EL (cell line): ENCODE measurements around the gene AKNAD1.
"Not testable (repeated sequence)": the region's sequence is repeated elsewhere in the genome, so short reads cannot be mapped to it uniquely, and the experiment has no call there.

Experiments
- DNase-seq: peaks from one replicate; pipeline ENCODE4 v3.0.0-alpha.2; 2016

AKNAD1 gene

DNA sequence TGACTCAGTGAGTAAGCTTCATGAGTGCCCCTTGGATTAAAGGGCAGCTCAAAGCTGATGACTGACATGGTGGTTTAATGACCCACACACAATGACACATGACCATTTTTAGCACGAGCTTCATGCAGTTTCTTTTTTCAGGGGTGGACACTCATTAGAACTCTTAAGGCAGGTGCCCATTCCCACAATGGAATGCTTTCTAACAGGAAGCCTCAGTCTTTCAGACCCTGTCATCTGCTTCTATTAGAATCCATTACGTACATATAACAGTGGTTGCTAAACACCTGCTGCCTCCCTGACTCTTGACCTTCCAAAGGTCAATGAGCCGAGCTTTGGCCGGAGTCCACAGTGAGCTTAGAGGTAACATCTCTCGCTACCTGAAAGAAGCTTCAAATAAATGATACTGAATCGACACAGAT, 27.4 kb downstream of the AKNAD1 start:
- peak; percentile 54 for DNase-seq

GRCh38 chr1:108828074-108828961, 28.6 kb downstream of the AKNAD1 start:
- DNase-seq = peak; percentile 88

DNA sequence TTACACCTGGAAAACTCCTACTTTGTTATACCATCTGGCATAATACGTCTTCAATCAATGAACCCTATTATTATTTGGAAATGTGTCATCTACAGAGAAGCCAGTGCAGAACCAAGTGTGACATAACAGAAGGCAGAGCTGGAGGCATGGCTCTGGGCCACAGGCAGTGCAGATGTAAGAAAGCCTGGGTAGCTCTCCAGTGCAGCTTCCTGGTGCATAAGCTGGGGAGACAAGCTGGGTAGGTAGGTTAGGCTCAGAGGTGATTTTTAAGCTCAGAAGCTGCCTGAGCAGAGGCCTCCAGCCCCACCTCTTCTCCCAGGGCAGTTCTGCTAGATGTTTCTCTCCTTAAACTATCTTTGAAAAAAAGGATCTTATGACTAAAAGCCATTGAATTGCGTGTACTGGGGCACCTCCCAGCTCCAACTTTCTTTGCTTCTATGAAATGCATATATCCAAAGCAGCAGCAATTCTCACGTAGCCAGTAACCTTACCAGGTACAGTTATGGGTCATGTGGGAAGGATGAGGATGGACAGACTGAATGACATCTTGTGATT, 30.7 kb downstream of the AKNAD1 start:
- DNase-seq = no peak

DNA sequence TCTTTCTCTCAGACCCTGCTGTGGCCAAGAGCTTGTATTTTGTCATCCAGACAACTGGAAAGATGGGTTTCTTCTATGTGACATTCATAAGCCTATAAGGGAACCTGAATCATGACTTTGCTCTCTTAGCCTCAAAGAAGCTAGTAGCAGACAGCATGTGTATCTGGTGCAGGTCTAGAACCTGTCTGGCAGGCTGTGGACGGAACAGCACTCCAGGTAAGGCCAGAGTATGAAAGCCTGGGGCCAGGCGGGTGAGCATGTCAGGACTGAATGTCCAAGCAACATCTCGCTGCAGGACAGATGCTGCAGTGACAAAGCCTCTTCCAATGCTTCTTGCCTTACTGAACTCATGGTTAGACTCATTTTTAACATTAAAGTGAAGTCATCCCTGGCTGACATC, 32.8 kb downstream of the AKNAD1 start:
- no peak for DNase-seq

DNA sequence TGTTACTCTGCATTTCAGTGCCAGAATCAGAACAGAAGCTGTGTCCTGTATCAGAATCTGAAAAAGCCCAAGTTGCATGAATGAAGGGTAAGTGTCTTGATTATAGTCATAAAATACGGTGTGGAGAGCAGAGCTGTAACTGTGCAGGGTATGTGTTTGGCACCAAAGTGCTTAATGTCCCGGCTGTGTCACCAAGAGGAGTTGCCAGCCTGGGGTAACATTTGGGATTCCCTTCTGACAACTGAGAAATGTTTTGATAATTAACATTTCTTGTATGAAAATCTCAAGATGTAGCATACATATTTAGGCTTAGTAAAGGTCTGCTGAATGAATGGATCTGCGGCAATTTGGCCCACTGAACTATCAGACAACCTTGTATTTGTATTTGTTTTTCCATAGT, 33.3 kb downstream of the AKNAD1 start:
- no peak for DNase-seq

DNA sequence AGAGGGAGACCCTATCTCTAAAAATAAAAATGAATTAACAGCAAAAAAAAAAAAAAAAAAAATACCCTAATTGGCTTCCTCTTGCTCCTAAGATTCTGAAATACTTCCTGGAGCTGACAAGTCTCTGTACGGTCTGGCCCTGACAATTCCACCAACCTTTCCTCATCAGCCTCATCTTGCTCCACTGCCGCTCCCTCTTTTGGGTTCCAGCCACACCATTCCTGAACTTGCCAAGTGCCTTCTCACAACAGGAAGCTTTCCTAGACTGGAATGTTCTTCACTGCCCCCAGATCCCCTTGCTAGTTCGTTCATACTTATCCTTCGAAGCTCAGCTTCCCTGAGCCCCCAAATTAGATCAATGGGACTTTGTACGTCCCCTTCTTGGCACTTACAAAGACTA, 37.0 kb downstream of the AKNAD1 start:
- DNase-seq = no peak

DNA sequence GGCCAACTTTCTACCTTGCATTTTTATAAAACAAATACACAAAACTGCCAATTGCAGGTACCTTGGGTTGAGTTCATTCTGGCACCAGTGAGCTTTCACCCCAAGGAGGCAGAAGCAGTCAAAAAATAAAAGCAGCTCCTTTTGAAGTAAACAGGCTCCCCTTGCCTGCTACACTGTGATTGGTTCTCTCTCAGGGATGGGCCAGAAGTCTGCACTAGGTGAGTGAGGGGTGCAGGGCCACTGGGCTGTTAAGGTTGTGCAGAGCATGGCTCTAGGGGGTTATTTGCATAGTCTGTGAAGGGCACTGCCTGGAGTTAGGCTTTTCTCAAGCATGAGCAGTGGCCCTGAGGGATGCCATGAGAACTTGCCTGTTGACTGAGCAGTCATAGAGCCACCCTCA, 39.1 kb downstream of the AKNAD1 start:
- no peak for DNase-seq

DNA sequence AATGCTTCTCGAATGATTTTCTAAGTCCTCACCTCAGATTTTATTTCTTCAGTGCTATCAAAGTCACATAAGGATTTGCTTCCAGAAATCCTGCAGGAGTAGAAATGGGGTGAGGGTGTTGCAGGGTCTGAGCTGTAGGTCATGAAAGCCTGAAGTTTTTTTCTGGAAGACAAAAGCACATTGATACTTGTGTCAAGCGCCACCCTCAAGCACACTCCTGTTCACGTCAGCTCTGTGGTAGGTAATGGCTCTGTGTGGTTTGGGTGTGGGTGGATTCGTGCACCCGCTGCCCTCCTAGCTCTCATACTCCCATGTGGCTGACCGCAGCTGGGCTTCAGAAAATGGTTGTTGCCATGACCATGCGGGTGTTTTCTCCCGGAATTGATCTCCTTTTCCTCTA, 39.9 kb downstream of the AKNAD1 start:
- DNase-seq = peak; percentile 72

DNA sequence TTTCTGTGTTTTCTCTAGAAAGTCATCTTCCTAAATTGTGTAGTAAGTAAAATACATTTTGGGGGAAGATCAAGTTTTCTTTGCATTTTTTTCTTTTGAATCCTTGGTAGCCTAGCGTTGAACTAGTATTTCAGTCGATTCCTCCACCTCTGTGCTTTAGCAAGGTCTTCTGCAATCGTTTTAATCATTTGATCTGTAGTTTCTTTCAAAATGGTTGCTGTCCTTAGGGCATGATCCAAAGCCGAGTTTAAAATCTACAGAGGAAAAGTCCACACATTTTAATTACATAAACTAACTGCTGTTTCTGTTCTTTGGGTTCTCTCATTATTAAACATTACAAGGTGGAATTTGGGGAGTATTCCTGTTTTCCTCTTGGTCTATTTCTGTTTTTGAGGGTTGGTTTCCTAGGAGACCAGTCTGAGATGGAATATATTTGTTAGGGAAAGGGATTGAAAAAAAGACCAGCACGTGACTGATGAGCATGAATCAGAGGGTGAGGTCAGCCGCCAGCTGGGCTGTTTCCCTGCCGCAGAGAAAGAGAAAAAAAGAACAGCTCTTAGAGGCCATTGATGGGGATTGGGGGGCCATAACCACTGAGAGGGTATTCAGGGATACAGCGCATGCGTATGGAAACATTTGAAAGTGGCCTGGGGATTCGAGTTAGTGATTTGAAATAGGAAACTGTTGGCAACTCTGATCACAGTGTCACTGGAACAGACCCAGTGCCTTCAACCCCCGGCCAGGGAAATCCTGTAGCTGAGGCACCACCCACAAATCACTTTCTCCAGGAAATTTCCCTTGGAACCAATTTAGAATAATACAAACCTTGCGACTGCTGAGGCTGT, 40.6 kb downstream of the AKNAD1 start:
- DNase-seq = peak; percentile 90

DNA sequence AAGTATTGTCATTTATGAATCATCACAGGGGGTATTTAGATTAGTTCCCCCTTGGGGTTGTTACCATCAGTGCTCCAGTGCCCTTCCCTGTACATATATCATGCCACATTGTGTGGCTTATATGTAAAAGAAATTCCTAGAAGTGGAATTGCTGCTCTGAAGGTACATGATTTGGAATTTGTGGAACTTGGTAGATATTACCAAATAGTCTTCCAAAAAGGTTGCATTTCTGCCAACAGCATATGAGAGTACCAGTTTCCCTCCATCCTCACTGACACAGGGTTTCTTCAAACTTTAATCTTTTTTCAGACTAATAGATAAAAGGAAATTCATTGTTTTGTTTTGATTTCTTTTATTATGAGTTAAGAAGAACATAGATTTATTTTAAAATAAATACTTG, 41.3 kb downstream of the AKNAD1 start:
- DNase-seq = no peak

DNA sequence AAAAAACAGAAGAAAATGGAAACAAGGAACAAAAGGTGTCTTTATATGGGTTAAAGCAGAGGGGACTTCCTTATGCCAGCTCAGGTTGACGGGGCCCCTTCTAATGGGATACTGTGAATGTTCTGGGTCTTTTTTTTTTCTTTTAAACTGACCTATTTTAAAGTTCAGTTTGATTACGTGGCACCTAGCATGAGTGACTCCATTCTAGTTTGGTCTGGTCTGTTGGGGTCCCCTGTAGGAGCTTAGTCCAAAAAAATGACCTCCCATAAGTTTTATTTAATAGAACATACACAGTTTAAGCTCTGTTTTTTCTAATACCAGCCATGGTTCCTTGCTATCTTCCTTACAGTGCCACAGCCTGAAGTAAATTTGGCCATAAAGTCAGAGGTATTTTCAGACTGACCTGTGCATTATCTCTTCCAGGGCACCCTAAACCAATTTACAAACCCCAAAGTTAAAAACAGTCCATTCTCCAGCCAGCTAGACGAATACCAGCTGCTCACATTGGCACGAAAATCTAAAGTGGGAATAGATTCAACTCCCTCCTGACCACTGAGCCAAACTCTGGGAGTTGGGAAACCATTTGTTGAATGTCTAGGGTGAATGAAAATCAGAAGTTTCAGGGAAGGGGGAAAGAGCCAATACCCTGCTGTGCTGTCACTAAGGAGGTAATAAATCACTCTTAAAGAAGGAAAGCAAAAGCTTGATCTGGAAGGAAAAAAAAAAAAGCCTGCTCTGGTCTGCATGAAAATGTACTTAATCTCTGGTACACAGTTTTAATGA, 42.4 kb downstream of the AKNAD1 start:
- no peak for DNase-seq

- DNase-seq = no peak
These were observed 43.6 kb downstream of the AKNAD1 start for GRCh38 chr1:108813326-108813725.

GRCh38 chr1:108811611-108812010, 45.3 kb downstream of the AKNAD1 start:
- DNase-seq = no peak

GRCh38 chr1:108808438-108808837, 48.5 kb downstream of the AKNAD1 start:
- DNase-seq = no peak

DNA sequence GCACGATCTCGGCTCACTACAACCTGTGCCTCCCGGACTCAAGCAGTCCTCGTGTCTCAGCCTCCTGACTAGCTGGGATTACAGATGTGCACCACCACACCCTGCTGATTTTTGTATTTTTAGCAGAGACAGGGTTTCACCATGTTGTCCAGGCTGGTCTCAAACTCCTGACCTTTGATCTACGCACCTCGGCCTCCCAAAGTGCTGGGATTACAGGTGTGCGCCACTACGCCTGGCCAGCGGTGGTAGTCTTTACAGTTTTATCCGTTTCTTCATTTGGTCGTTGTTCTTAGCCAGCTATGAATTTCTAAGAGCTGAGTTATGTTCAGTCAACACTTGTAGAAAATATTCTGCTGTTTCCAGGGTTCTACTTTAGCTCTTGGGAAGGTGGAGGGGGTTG, 53.3 kb downstream of the AKNAD1 start:
- DNase-seq = no peak

DNA sequence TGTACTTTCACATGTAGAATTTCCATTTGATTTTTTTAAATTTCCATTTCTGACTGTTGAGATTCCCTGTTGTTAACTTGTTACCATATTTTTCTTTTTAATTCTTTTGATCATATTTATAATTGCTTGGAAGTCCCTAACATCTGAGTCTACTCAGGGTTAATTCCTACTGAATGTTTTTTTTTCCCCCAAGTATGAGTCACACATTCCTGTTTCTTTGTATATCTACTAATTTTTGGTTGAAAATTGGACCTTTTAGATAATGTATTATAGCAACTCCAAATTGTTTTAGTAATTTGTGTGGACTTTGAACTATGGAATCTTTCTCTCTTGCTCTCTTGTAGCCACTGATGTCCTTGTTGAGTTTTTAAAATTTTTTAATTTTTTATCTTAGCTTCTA, 55.8 kb downstream of the AKNAD1 start:
- DNase-seq = peak; percentile 42

DNA sequence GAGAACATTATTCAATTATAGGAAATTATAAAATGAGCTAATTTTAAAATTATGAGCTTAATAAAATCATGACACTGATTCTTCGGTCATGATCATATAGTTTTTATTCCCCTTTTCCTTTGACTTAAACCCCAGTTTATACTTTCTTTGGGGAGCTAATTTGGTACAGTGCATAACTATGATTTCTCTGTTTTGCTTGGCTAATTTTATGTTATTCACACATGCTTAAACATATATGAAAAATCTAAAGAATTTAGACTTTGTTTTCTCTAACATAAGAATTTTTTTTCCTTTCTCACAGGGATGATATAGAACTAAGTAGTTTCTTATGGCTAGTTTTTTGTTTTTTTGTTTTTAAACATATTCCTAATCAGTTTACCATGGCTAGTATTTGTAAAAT, 57.9 kb downstream of the AKNAD1 start:
- DNase-seq = no peak

GRCh38 chr1:108792420-108792819, 64.5 kb downstream of the AKNAD1 start:
- DNase-seq = no peak

GRCh38 chr1:108791790-108792189, 65.1 kb downstream of the AKNAD1 start:
- no peak for DNase-seq

DNA sequence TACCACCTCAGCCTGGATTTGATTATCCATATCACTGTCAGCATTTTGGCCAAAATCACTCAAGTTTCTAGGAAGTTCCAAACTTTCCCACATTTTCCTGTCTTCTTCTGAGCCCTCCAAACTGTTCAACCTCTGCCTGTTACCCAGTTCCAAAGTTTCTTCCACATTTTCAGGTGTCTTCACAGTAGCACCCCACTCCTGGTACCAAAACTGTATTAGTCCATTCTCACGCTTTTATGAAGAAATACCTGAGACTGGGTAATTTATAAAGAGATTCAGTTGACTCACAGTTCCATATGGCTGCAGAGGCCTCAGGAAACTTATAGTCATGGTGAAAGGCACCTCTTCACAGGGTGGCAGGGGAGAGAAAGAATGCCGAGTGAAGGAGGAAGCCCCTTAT, 71.0 kb downstream of the AKNAD1 start:
- DNase-seq = no peak

GRCh38 chr1:108785264-108785663, 71.6 kb downstream of the AKNAD1 start:
- DNase-seq = no peak

DNA sequence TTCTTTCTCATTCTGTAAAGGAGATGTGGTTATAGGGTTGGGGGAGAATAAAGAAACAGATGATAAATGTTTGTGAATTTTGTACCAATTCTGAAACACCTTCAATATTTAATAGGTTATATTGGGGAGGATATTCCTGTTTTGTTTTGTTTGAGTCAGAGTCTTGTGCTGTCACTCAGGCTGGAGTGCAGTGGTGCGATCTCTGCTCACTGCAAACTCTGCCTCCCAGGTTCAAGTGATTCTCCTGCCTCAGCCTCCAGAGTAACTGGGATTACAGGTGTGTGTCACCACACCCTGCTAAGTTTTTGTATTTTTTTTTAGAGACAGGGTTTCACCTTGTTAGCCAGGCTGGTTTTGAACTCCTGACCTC, 75.3 kb downstream of the AKNAD1 start:
- DNase-seq = not testable (repeated sequence)
